Cerebellar nuclear complex (tissue), 1 donor: Measurements from ENCODE around the gene COL5A2.

Source experiments
- DNase-seq, 2 experiments: peaks; one replicate each; lab custom pipeline; 2025; lab: John Stamatoyannopoulos, UW

The COL5A2 gene

DNA sequence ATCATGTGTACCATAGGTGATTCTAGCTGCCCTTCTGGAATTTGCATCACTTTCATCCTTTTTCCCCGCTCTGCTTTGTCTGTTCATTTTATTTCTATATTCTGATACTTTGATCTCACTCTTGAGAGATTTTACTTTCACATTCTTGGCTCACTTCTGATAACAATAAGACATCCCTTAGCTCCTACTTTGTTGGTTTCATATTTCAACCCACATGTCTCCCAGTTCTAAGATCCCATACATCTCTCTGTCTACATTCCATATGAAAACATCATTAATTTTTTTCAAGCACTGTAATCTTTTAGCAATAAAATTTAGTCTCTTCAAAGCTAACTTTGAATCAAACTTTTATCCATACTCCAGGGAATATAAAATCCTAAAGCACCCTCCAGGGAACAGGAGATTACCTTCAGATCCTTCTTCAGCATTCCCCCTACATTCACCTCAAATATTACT, 129.8 kb downstream of the COL5A2 start:
- DNase-seq, result no peak

DNA sequence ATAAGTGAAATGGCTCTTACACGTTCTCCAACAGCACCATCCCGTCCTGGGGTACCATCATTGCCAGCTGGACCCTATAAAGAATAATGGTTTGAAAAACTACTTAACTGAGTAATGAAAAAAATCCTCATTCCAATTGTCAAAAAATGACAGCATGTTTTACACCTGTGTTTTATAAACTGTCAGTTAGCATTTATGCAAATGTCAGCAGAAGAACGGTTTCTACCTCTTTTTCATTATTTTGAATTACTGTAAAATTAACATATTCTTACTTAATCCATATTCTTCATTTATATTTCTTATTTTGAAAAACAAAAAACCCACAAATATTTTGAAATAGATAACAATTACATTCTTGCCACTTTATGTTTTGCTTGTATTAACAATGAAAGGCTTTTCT, 131.4 kb downstream of the COL5A2 start:
- no peak for DNase-seq

DNA sequence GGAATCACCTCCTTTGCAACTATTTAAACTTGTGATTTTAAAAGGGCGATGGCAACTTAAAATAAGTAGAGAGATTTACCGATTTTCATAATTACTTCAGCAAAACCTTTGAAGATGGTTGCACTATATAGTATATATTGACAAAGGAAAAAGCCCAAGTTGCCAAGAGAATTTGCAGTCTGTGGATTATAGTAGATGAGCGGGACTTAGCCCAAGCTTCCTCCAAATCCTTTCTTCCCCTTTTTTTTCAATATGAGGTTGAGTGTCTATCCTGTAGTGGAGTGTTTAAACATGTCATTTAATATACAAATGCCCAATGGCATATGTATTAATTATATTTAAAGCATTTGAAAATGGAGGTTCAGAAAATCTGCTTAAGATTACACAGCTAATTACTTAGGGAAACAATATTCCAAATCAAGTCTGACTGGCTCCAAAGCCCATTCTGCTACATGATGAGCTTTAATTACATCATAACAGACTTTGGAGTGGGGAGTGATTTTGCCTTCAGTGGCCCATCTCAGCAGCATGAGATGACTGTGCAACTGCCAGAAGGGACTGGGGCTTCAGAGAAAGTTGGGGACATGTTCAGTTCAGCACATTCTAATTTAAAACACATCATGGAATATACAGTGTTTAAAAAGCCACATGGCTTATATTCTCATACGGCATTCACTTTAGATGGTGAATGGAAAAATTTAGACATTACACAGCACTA, 132.2 kb downstream of the COL5A2 start:
- no peak for DNase-seq

DNA sequence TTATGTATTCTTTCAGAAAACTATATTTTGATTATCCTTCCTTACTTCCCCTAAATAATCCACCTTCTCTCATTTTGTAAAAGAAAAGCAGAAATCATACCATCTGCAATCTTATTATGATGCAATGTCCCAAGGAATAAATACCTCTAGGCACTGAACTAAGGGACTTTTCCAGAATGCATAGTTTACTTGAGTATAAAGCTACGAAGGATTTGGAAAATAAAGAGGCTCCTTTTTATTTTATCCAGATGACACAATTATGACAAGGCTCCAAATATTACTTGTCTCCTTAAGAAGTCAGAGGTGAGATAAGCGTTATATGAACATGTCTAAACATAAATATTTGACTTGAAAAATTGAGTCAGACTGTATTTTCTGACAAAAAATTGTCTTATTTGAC, 133.2 kb downstream of the COL5A2 start:
- no peak for DNase-seq

DNA sequence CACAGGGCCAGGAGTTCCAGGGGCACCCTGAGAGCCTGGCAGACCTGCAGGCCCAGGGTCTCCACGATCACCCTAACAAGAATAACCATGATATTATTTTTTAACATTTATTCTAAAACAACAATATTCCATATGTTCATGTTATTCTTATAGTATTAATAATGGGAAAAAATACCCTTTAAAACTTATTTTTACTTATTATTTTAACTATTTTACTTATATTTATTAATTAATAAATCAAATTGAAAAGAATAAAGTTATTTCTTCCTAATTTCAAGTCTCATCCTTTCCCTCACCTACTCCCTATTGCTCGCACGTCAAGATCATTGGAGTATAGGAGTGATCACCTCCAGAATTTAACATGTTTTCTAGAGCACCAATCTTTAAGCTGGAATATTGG, 133.7 kb downstream of the COL5A2 start:
- DNase-seq, result no peak

DNA sequence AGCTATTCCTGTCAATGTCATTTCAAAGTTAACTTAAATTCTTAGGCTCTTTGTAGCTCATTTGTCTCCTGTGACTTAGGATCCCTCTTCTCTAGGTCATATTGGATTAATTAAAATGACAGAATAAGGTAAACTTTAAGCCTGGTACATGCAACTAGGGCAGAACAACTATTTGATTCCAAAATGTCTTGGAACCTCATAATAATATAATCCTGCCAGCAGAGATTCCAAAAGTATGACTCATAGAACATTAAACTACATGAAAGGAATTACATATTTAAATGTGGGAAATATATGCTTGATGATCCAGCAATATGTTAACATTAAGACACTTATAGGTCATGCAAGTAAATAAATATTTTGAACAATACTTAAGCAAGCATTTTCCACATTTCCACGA, 142.0 kb downstream of the COL5A2 start:
- no peak for DNase-seq

DNA sequence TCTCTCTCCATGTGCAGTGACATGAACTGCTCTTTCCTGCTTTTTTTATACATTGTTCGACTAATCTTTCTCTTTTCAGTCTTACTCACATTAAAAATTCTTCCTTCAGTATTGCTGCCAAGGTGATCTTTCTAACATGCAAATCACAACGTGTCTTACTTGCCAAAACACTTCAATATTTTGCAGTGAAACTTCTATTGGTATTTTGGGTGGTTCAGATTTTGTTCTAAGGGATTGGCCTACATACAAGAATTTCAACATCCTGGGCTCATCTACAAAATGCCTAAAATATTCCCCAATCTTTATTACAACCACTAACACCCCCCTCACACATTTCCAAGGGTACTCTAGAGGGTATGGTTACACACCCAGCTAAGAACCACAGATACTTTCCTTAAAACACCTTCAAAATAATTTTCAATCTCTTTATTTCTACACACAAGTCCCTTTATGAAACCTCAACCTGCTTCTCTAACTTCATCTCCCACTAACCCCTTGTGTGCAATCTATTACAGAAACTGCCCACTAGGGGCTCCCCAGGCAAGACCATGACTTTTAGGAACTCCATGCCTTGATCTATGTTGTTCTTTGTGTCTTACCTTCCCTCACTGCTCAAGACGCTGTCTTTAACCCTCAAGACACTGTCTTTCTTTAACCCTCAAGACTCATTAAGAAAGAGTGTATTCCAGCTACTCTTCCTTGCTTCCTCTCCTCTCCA, 154.5 kb downstream of the COL5A2 start:
- DNase-seq, result no peak

DNA sequence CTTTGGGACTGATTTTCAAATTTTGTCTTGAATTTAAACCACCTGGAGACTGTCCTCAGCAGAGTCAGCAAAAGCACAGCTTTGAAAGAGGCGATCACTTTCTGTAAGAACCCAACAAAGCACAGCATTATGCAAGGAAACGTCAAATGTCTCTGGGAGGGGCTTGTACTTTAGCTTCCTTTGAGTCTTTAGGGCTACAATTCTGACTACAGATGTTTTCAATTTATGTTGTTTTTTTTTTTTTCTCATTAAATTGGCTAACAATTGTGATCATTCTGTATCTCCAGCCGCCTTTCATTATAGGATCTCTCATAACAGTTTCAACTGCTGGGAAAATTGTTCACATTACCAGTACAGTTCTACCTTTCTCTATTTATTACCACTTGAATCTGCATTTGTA, 157.1 kb downstream of the COL5A2 start:
- no peak for DNase-seq

DNA sequence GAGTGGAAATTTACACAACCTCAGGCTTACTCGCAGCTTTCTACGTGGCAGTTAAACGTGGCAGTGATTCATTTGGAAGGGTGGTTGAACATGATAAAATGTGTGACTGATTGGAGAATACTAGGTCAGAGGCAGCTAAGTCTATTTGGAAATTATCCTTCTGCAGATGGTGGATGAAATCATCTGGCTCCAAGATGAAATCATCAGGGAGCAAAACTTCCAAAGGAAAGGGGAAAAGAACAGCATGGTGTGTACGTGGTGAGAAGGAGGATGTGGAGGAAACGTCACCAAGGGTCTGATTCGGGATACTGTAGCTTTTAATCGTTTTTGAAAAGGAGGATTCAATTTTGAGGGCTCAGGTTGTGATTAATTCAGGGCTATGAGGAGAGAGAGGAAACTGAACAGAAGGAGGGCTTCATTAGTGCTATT, 157.5 kb downstream of the COL5A2 start:
- DNase-seq, result no peak

DNA sequence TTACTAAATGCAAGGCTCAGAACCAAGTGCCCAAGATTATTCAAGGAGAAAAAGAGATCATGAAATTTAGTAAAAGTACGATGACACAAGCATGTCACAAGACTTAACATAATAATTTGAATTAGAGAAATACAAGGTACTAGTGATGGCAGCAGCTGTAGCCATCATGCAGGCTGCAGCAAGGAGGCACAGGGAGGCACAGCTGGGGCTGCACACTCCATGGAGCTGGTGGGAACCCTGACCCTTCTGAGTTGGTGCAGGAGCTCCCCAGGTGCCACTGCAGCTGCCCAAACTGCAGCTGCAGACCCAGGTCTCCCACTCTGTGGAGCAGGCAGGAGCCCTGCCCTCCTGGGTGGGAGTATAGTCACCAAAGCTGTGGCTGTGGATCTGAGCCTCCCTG, 159.4 kb downstream of the COL5A2 start:
- DNase-seq, result no peak

DNA sequence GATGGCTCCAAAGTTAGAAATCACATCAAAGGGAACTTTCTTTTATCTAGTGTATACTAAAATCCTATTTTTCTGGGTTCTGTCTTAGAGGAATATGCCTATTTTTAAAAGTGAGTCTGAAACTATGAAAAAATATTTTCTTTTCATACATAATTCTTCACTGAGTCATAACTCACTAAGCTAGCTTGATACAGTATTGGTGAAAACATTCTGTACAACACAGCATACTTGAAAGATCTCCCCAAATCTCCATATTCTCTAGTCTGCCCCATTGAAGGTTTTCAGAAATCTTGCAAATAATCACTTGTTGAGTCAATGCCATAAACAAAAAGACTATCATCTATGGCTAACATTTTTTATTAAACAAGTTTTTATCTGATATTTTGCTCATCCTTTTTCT, 160.9 kb downstream of the COL5A2 start:
- DNase-seq, result no peak

DNA sequence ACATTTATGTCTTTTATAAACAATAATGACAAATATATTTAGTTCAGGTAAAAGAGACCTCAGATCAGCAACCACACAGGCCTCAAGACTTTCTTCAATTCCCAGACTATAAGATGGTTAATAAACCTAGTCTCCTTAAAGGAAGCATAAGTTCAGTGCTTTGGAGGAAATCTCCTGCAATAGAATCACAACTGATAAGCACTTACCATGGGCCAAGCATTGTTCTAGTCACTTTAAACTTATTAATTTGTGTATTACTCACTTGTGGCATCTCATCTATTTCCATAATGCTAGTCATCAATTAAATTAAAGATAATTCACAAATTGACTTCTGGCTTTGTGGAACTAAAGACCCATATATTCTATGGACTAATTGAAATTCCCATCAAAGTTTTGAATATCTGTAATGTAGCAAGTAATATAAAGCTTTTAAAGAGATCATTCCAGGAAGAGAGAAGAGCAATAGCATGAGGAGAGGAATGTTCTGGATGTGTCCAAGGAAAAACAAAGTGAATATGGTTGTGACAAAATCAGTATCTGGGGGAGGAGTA, 163.2 kb downstream of the COL5A2 start:
- DNase-seq, result no peak

DNA sequence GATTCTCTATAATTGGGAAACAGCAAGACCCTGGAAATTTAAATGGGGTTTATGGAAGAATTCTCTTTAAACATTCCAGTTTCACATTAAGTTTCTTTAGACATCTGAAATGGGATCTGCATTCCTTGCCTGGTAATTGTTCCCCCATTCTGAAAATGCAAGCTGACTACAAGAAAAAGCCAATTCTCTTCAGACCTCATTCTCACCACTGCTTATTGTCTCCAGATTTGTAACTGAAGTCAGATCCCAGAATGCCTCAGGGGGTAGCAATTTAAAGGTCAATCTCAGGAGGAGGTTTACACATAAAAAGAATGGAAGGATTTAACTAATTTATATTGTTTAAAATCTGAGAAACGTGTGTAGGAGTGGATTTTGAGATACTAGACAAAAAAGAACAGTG, 164.2 kb downstream of the COL5A2 start:
- no peak for DNase-seq

DNA sequence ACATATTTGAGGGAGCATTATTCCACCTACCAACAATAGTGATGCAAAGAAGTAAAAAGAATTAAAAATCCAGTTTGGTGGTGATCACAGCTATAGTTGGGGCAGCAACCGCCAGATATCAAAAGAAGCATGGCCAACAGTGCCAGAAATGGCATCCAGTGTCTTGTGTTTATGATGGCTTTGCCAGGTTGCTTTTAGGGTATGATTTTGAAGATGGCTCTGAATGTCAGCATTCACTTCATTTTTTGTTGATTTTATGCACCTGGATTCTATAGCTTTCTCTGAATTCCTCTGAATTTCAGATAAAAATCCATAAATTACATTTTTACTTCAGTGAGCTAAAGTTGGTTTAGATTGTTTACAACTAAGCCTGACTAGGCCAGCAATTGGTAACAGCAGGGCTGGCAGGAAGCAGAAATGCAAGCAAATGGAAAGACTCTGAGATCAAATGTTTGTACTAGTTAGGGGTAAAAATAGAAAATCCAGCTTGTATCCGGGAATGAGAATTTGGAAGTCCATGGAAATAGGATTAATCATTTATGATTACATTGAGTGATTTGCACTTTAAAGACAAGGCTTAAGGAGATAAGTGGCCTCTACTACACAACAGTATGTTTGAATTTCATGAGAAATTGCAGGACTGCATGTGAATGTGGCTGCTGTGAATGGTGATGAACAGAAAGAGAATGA, 165.0 kb downstream of the COL5A2 start:
- DNase-seq, result no peak

DNA sequence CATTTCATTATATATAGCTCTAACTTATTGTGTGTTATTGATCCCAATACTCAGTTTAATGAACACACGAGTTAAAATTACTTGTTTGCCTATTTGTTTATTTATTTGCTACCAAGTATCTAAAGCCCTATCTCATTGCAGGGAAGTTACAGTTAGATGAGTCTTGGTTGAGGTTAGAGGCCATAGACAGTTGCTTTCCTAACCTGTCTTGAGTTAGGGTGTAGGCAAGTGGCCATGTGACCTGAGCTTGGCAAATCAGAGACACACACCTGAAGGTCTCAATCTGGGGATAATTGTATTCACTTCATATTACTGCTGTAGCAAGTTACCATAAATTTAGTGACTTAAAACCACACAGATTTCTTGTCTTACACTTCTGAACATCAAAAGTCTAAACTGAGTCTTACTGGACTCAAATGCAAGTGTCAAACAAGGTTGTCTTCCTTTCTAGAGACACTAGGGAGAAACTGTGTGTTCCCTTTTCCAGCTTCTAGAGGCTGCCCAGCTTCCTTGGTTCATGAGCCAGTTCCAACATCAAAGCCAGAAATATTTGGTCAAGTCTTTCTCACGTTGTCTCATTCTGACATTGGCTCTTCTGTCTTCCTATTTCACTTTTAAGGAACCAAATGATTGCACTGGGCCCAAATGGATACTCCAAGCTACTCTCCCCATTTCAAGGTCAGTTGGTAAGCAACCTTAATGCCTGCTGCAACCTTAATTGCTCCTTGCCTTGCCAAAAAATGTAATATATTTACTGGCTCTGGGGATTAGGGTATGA, 165.7 kb downstream of the COL5A2 start:
- DNase-seq, result no peak

DNA sequence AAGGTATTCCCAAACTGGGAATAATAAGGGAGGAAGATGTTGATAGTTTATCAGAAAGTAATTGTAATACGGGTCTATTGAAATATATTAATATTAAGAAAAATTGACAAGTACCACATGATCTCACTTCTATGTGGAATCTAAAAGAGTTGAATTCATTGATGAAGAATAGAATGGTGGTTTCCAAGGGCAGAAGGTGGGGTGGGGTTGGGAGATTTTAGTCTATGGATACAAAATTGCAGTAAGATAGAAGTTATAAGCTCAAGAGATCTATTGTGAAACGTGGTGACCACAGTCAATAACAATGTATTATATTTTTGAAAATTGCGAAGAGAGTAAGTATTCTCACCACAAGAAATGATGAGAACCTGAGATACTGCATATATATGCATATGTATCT, 166.5 kb downstream of the COL5A2 start:
- DNase-seq, result no peak

DNA sequence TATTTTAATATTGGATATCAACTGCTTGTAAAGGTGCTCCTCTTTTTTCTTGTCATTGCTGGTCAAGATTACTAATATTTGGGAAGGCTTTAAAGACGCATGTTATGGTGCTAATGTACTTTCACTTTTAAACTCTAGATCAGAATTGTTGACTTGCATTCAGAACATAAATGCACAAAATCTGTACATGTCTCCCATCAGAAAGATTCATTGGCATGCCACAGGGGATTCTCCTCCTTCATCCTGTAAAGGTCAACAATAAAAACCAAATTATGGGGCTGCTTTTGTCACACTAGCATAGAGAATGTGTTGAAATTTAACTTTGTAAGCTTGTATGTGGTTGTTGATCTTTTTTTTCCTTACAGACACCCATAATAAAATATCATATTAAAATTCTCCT, 167.2 kb downstream of the COL5A2 start:
- DNase-seq, result no peak

DNA sequence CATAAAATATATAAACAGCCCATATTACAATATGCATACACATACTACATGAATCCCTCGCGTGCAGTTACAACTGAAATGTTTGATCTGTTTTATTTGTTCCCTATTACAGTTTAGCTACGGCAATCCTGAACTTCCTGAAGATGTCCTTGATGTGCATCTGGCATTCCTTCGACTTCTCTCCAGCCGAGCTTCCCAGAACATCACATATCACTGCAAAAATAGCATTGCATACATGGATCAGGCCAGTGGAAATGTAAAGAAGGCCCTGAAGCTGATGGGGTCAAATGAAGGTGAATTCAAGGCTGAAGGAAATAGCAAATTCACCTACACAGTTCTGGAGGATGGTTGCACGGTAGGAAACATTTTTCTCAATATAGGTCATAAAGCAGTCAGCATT, 169.0 kb downstream of the COL5A2 start:
- no peak for DNase-seq

DNA sequence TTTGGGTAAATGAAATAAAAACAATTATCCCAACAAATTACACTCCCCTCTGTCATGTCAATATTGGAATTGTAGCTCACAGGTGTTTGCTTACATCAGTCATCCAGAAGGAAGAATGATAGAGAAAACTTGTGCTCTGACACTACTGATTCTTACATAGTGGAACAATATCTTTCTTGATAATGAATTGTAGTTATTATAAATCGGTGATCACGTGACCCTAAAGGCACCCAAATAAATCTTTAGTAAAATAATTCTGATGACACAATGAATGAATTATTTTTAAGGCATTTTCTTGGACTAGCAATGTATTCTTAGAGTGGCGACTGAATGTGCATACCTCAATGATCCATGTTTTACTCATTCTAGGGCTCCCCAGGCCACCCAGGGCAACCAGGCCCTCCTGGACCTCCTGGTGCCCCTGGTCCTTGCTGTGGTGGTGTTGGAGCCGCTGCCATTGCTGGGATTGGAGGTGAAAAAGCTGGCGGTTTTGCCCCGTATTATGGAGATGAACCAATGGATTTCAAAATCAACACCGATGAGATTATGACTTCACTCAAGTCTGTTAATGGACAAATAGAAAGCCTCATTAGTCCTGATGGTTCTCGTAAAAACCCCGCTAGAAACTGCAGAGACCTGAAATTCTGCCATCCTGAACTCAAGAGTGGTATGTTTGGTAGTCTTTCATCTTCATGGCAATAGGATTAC, 170.9 kb downstream of the COL5A2 start:
- DNase-seq, result no peak

DNA sequence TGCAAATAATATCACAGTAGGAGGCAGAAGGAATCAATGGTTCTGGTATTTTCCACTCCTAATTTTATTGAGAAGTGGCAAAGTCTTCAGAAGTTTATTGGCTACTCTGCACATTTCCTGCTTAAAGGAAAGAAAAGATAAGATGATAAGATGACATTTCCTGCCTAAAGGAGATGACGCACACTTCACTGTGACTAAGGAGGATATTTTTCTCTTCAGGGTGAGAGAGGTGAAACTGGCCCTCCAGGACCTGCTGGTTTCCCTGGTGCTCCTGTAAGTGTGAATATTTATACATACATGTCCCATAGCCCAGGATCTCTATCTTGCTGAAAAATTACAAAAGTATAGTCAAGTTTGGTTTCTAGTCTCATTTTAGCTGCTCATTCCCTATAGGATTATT, 177.5 kb downstream of the COL5A2 start:
- DNase-seq, result no peak

DNA sequence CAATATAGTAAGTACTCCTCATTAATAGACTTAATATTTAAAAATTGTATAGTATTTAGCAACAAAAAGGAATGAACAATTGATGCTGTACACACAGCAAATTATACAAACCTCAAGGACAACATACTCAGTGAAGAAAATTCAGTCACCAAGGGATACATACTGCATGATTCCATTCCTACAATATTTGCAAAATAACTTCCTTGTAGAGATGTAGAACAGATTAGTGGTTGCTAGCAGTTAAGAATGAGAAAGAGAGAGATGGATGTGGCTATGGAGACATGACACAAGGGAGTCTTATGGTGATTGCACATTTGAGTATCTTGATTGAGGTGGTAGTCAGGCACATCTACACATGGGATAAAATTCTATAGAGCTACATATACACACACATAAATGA, 179.3 kb downstream of the COL5A2 start:
- no peak for DNase-seq
